SU-DHL-6 (cell line): Measurements from ENCODE around the gene GLI3.

Experiments used
- H2AFZ ChIP-seq: fragments of 200-600 bp; sonication (generic); 2 replicates; pipeline ENCODE4 v1.6.1; 2014; ENCODE audit warnings: low read depth, mild to moderate bottlenecking, moderate library complexity, mixed read lengths, antibody characterized with exemption, low read length; ENCODE audit not compliant: severe bottlenecking
- H3F3A ChIP-seq: fragments of 200-600 bp; shearing (Covaris generic); 2 replicates; pipeline ENCODE4 v1.6.0; 2016; ENCODE audit warnings: antibody characterized with exemption, mild to moderate bottlenecking; ENCODE audit not compliant: insufficient read depth
- H3K27ac ChIP-seq: fragments of 200-600 bp; sonication (generic); 2 replicates; pipeline ENCODE4 v1.5.1; 2016; ENCODE audit warnings: low read depth, mild to moderate bottlenecking, low read length, moderate library complexity, mixed read lengths
- H3K27me3 ChIP-seq: fragments of 200-600 bp; sonication (generic), shearing (Covaris generic); 2 replicates; pipeline ENCODE4 v1.6.0; 2014; ENCODE audit warnings: mild to moderate bottlenecking, low read length
- H3K36me3 ChIP-seq: fragments of 200-600 bp; sonication (generic); 2 replicates; pipeline ENCODE4 v1.6.1; 2014; ENCODE audit warnings: mild to moderate bottlenecking, low read length, mixed read lengths
- H3K4me2 ChIP-seq: fragments of 300-600, 200-600 bp; shearing (Covaris generic), sonication (generic); 2 replicates; pipeline ENCODE4 v1.6.0; 2014; ENCODE audit warnings: low read length, low read depth, mild to moderate bottlenecking; ENCODE audit not compliant: poor library complexity, severe bottlenecking
- H3K4me3 ChIP-seq: fragments of 200-600 bp; sonication (generic); 2 replicates; pipeline ENCODE4 v1.5.1; 2014; ENCODE audit warnings: antibody characterized with exemption, low read length, mild to moderate bottlenecking, mixed read lengths; ENCODE audit not compliant: insufficient read depth, poor library complexity, severe bottlenecking
- H3K79me2 ChIP-seq: fragments of 200-600 bp; sonication (generic); 2 replicates; pipeline ENCODE4 v1.6.1; 2014; ENCODE audit warnings: mild to moderate bottlenecking, low read length, moderate library complexity; ENCODE audit not compliant: insufficient read depth
- H3K9ac ChIP-seq: fragments of 200-600 bp; sonication (generic); 2 replicates; pipeline ENCODE4 v1.7.0; 2014; ENCODE audit warnings: mild to moderate bottlenecking, low read length
- H3K9me2 ChIP-seq: fragments of 200-600 bp; sonication (generic); replicated peaks from 2 replicates; pipeline ENCODE4 v1.6.1; 2014; ENCODE audit warnings: low read length; ENCODE audit not compliant: insufficient read depth
- H3K9me3 ChIP-seq: fragments of 200-600 bp; sonication (generic); 2 replicates; pipeline ENCODE4 v1.6.1; 2014; ENCODE audit warnings: low read length, mixed read lengths; ENCODE audit not compliant: insufficient read depth
- H4K20me1 ChIP-seq: fragments of 200-600 bp; sonication (generic); 2 replicates; pipeline ENCODE4 v1.6.1; 2014; ENCODE audit warnings: low read depth, mild to moderate bottlenecking, antibody characterized with exemption, low read length, moderate library complexity, mixed read lengths
- CTCF ChIP-seq: fragments of 200-600 bp; sonication (generic); IDR thresholded peaks from one replicate; pipeline ENCODE4 v1.5.1; 2017; ENCODE audit warnings: antibody characterized with exemption, mild to moderate bottlenecking, low read length, moderate library complexity; ENCODE audit not compliant: insufficient read depth, poor library complexity, severe bottlenecking
- EZH2phosphoT487 ChIP-seq: fragments of 200-600 bp; sonication (generic), shearing (Covaris generic); conservative IDR thresholded peaks from 2 replicates; pipeline ENCODE4 v1.6.1; 2018; ENCODE audit warnings: mild to moderate bottlenecking, antibody characterized with exemption, low read length, moderate library complexity, mixed read lengths

The GLI3 gene

GRCh38 chr7:42046483-42046882 is 190.5 kb downstream of the GLI3 start:
- TF ChIP-seq EZH2phosphoT487 (no peak), CTCF (no peak)
- Histone ChIP-seq H3K79me2 (no peaks in the 10 kb centered on the region), H4K20me1 (no peaks in the 10 kb centered on the region), H3K9ac (no peak overlapping the region), H3K9me3 (no peaks in the 10 kb centered on the region), H3K27ac (no peak overlapping the region), H3F3A (no peaks in the 10 kb centered on the region), H3K36me3 (no peaks in the 10 kb centered on the region), H3K4me2 (no peak overlapping the region), H3K9me2 (no peaks in the 10 kb centered on the region), H3K4me3 (no peak overlapping the region), H3K27me3 (no peaks in the 10 kb centered on the region), H2AFZ (no peak overlapping the region)

GRCh38 chr7:42045961-42046360 is 191.0 kb downstream of the GLI3 start:
- Histone ChIP-seq H2AFZ (no peak overlapping the region), H3K4me2 (no peak overlapping the region), H3K9me3 (no peaks in the 10 kb centered on the region), H4K20me1 (no peaks in the 10 kb centered on the region), H3K4me3 (no peak overlapping the region), H3K9ac (no peak overlapping the region), H3K27ac (no peak overlapping the region), H3K27me3 (no peaks in the 10 kb centered on the region), H3K36me3 (no peaks in the 10 kb centered on the region), H3K79me2 (no peaks in the 10 kb centered on the region), H3K9me2 (no peaks in the 10 kb centered on the region), H3F3A (no peaks in the 10 kb centered on the region)
- no peak for TF ChIP-seq EZH2phosphoT487
- TF ChIP-seq CTCF: no peak

GRCh38 chr7:42039921-42040320 is 197.1 kb downstream of the GLI3 start:
- TF ChIP-seq EZH2phosphoT487 (no peak), CTCF (no peak)
- Histone ChIP-seq H3K9me2 (no peaks in the 10 kb centered on the region), H4K20me1 (no peaks in the 10 kb centered on the region), H3K9ac (no peak overlapping the region), H3K27ac (no peak overlapping the region), H3K4me2 (no peak overlapping the region), H3F3A (no peaks in the 10 kb centered on the region), H3K79me2 (no peaks in the 10 kb centered on the region), H2AFZ (no peak overlapping the region), H3K9me3 (no peaks in the 10 kb centered on the region), H3K36me3 (no peaks in the 10 kb centered on the region), H3K4me3 (no peak overlapping the region), H3K27me3 (no peaks in the 10 kb centered on the region)

GRCh38 chr7:42035210-42035609 is 201.8 kb downstream of the GLI3 start:
- H3K9me3 ChIP-seq: no peaks in the 10 kb centered on the region
- H2AFZ ChIP-seq: no peak overlapping the region
- no peaks in the 10 kb centered on the region for H3K79me2 ChIP-seq
- H3K9me2 ChIP-seq: no peaks in the 10 kb centered on the region
- H3F3A ChIP-seq: no peaks in the 10 kb centered on the region
- no peaks in the 10 kb centered on the region for H3K27me3 ChIP-seq
- no peaks in the 10 kb centered on the region for H4K20me1 ChIP-seq
- H3K9ac ChIP-seq: no peak overlapping the region
- no peak for TF ChIP-seq CTCF
- TF ChIP-seq EZH2phosphoT487: no peak
- H3K27ac ChIP-seq: no peak overlapping the region
- no peaks in the 10 kb centered on the region for H3K36me3 ChIP-seq
- H3K4me2 ChIP-seq: no peak overlapping the region
- no peak overlapping the region for H3K4me3 ChIP-seq
